ENCODE data around the gene APOA1.

Gene APOA1

GRCh38 chr11:116875194-116875593 is 37.8 kb upstream of the APOA1 start:
- TF ChIP-seq SPI1 (IDR thresholded peaks at IDR 0.05; ENCODE audit: borderline replicate concordance, low read depth), result no peak
- no peak for TF ChIP-seq CTCF (IDR thresholded peaks at IDR 0.05; ENCODE audit: insufficient read depth, low read length)
- no peak for TF ChIP-seq POLR2AphosphoS5 (IDR thresholded peaks at IDR 0.05; ENCODE audit: low read depth)
- no peak for TF ChIP-seq REST (IDR thresholded peaks at IDR 0.05; ENCODE audit: insufficient replicate concordance, low read depth)
- TF ChIP-seq GABPA (IDR thresholded peaks at IDR 0.05; ENCODE audit: low read depth), result no peak
- no peak for DNase-seq (ENCODE audit: low read depth in 1 of 2, low spot score in 1 of 2)
- H3K27me3 ChIP-seq (ENCODE audit: insufficient read depth, poor library complexity, severe bottlenecking), result no peaks in the 10 kb centered on the region
- no peak overlapping the region for H3K4me3 ChIP-seq (replicated peaks; ENCODE audit: insufficient read depth, low read length)
- H3K27ac ChIP-seq (replicated peaks), result no peak overlapping the region

GRCh38 chr11:116874251-116874650 is 36.8 kb upstream of the APOA1 start:
- no peak for DNase-seq (ENCODE audit: low read depth in 1 of 2, low spot score in 1 of 2)
- no peak overlapping the region for H3K4me3 ChIP-seq (replicated peaks; ENCODE audit: insufficient read depth, low read length)
- no peaks in the 10 kb centered on the region for H3K27me3 ChIP-seq (ENCODE audit: insufficient read depth, poor library complexity, severe bottlenecking)
- TF ChIP-seq POLR2AphosphoS5 (IDR thresholded peaks at IDR 0.05; ENCODE audit: low read depth) (no peak), CTCF (IDR thresholded peaks at IDR 0.05; ENCODE audit: insufficient read depth, low read length) (no peak), SPI1 (IDR thresholded peaks at IDR 0.05; ENCODE audit: borderline replicate concordance, low read depth) (no peak), REST (IDR thresholded peaks at IDR 0.05; ENCODE audit: insufficient replicate concordance, low read depth) (no peak), GABPA (IDR thresholded peaks at IDR 0.05; ENCODE audit: low read depth) (no peak)
- H3K27ac ChIP-seq (replicated peaks), result no peak overlapping the region

- no peak for DNase-seq (ENCODE audit: low read depth in 1 of 2, low spot score in 1 of 2)
- Histone ChIP-seq H3K4me3 (replicated peaks; ENCODE audit: insufficient read depth, low read length) (no peak overlapping the region), H3K27ac (replicated peaks) (no peak overlapping the region), H3K27me3 (ENCODE audit: insufficient read depth, poor library complexity, severe bottlenecking) (no peaks in the 10 kb centered on the region)
- TF ChIP-seq SPI1 (IDR thresholded peaks at IDR 0.05; ENCODE audit: borderline replicate concordance, low read depth), result no peak
- no peak for TF ChIP-seq GABPA (IDR thresholded peaks at IDR 0.05; ENCODE audit: low read depth)
- no peak for TF ChIP-seq REST (IDR thresholded peaks at IDR 0.05; ENCODE audit: insufficient replicate concordance, low read depth)
Observed at GRCh38 chr11:116873381-116873780, 36.0 kb upstream of the APOA1 start.

- DNase-seq (ENCODE audit: low read depth in 1 of 2, low spot score in 1 of 2), result no peak
- no peak for TF ChIP-seq CTCF (IDR thresholded peaks at IDR 0.05; ENCODE audit: insufficient read depth, low read length)
- no peak for TF ChIP-seq POLR2AphosphoS5 (IDR thresholded peaks at IDR 0.05; ENCODE audit: low read depth)
- TF ChIP-seq SPI1 (IDR thresholded peaks at IDR 0.05; ENCODE audit: borderline replicate concordance, low read depth), result no peak
- Histone ChIP-seq H3K27ac (replicated peaks) (no peak overlapping the region), H3K27me3 (ENCODE audit: insufficient read depth, poor library complexity, severe bottlenecking) (no peaks in the 10 kb centered on the region), H3K4me3 (replicated peaks; ENCODE audit: insufficient read depth, low read length) (no peak overlapping the region)
Observed at GRCh38 chr11:116871248-116871647, 33.8 kb upstream of the APOA1 start.

Measured in HL-60 (cell line).